ENCODE measurements around the gene GLA.

The GLA gene

GRCh38 chrX:101347859-101348451 lies 59.8 kb downstream of the GLA start:
- no peak overlapping the region for H2BK120ac ChIP-seq (ENCODE audit: low read depth, low read length)
- no peaks in the 10 kb centered on the region for H3K9me3 ChIP-seq (replicated peaks in 1 of 2; ENCODE audit: control insufficient read depth in 2 of 2, insufficient read depth in 1 of 2, low read depth in 1 of 2, low read length in 2 of 2)
- DNase-seq (ENCODE audit: low spot score): no peak
- no peaks in the 10 kb centered on the region for H3K27me3 ChIP-seq (ENCODE audit: control insufficient read depth in 3 of 3, insufficient read depth in 3 of 3, low read depth in 1 of 3, low read length in 3 of 3)
- peak overlapping the region; percentile 64 for H3K4me2 ChIP-seq (ENCODE audit: insufficient read depth, low read length, poor library complexity, severe bottlenecking)
- H3K27ac ChIP-seq (replicated peaks; ENCODE audit: low read length): no peak overlapping the region
- no peak overlapping the region for H3K4ac ChIP-seq (ENCODE audit: low read length)
- H2AK5ac ChIP-seq (ENCODE audit: low read depth, low read length): no peak overlapping the region
- no peak overlapping the region for H2BK12ac ChIP-seq (ENCODE audit: low read length)
- peak overlapping the region; percentile 98 for H2AFZ ChIP-seq (ENCODE audit: low read length)
- H3K4me3 ChIP-seq (ENCODE audit: low read length in 2 of 2): peak overlapping the region; percentile 90 to 96
- no peak overlapping the region for H2BK5ac ChIP-seq (ENCODE audit: low read length)
- H3K23ac ChIP-seq (ENCODE audit: low read depth, low read length, poor library complexity): no peak overlapping the region
- H3K79me1 ChIP-seq (ENCODE audit: low read depth, low read length): no peaks in the 10 kb centered on the region
- no peak overlapping the region for H4K8ac ChIP-seq (ENCODE audit: low read depth, low read length)
- H4K91ac ChIP-seq (ENCODE audit: low read depth, low read length, poor library complexity): no peak overlapping the region
- no peak overlapping the region for H2BK15ac ChIP-seq (ENCODE audit: low read length)
- H3K4me1 ChIP-seq (ENCODE audit: control insufficient read depth in 2 of 2, insufficient read depth in 1 of 2, low read depth in 1 of 2, low read length in 2 of 2): peaks cover 1 to 3% of the 10 kb centered on the region in 2 donors
- H3K9ac ChIP-seq (ENCODE audit: low read depth, low read length, poor library complexity): no peak overlapping the region
- H3K36me3 ChIP-seq (replicated peaks in 1 of 2; ENCODE audit: control insufficient read depth in 2 of 2, insufficient read depth in 2 of 2, low read length in 2 of 2): peaks cover 0 to 19% of the 10 kb centered on the region in 2 donors
- no CpG with 5 or more reads among the region's 14 CpGs for WGBS, 2 donors (ENCODE audit: extremely low coverage in 2 of 2, insufficient read length in 2 of 2, insufficient replicate concordance in 1 of 2)
- H3K14ac ChIP-seq (ENCODE audit: low read length): no peak overlapping the region
- no peak overlapping the region for H3K18ac ChIP-seq (ENCODE audit: low read length)
